ENCODE measurements around the gene PSENEN.
"Not testable (repeated sequence)": the region's sequence is repeated elsewhere in the genome, so short reads cannot be mapped to it uniquely, and the experiment has no call there.

Gene PSENEN

DNA sequence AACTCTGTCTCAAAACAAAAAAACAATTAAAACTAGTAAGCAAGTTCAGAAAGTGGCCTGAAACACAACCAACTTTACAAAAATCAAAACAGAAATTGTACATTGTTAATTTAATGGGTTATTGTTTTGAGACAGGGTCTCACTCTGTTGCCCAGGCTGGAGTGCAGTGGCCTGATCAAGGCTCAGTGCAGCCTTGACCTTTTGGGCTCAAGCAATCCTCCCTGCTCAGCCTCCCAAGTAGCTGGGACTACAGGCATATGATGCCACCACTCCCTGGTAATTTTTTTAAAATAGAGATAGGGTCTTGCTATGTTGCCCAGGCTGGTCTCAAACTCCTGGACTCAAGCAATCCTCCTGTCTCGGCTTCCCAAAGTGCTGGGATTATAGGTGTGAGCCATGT is 50.1 kb downstream of the PSENEN start:
- H4K91ac ChIP-seq (ENCODE audit: low read length); H3K9ac ChIP-seq (ENCODE audit: low read length); H3K18ac ChIP-seq (ENCODE audit: low read depth in 1 of 2, low read length in 2 of 2); H3K79me1 ChIP-seq (replicated peaks; ENCODE audit: low read length, poor library complexity, severe bottlenecking); H3K9me3 ChIP-seq (ENCODE audit: control insufficient read depth, low read length); H2BK15ac ChIP-seq (ENCODE audit: low read depth, poor library complexity, severe bottlenecking); H2BK120ac ChIP-seq (ENCODE audit: low read depth, low read length); H3K36me3 ChIP-seq (ENCODE audit: control insufficient read depth in 1 of 2, insufficient read depth in 2 of 2, low read depth in 1 of 2, low read length in 2 of 2); H3K23ac ChIP-seq (ENCODE audit: low read length in 2 of 2); H3K27ac ChIP-seq (ENCODE audit: low read length, poor library complexity, severe bottlenecking); H2AK5ac ChIP-seq (ENCODE audit: low read length, severe bottlenecking); H3K4me3 ChIP-seq (ENCODE audit: insufficient read depth in 1 of 2, low read depth in 1 of 2, low read length in 2 of 2); H4K8ac ChIP-seq (ENCODE audit: low read length); H2BK12ac ChIP-seq (ENCODE audit: low read length in 2 of 2); DNase-seq; H2AFZ ChIP-seq (ENCODE audit: low read depth, low read length); H3K14ac ChIP-seq (ENCODE audit: low read length in 2 of 2); H3K4me2 ChIP-seq (ENCODE audit: low read length, poor library complexity, severe bottlenecking); H3K4ac ChIP-seq (ENCODE audit: low read depth in 1 of 2, low read length in 2 of 2); H2BK5ac ChIP-seq (ENCODE audit: low read depth, low read length, poor library complexity, severe bottlenecking); H3K4me1 ChIP-seq (ENCODE audit: control insufficient read depth, insufficient read depth, low read depth, low read length): not testable (repeated sequence)
- WGBS = no CpG with 5 or more reads among the region's 1 CpG
- peaks cover 29 to 36% of the 10 kb centered on the region in 2 experiments for H3K27me3 ChIP-seq (ENCODE audit: control insufficient read depth in 1 of 2, insufficient read depth in 1 of 2, low read length in 2 of 2)

All from mesenchymal stem cell (in vitro differentiated cells and primary cell).